ENCODE results near the gene IL17D.

Gene IL17D

GRCh38 chr13:20706661-20707060, 3.2 kb downstream of the IL17D start:
- H3K4me1 ChIP-seq = peaks cover 13% of the 10 kb centered on the region
- H3K4me3 ChIP-seq = no peak overlapping the region
- H3K4me2 ChIP-seq = no peak overlapping the region
- no peaks in the 10 kb centered on the region for H3K27me3 ChIP-seq
- H3K9ac ChIP-seq = no peak overlapping the region
- no peak for TF ChIP-seq Cebpa-rat (IDR thresholded peaks at IDR 0.05)
- no peaks in the 10 kb centered on the region for H3K36me3 ChIP-seq
- no peaks in the 10 kb centered on the region for H4K20me1 ChIP-seq
- H3K27ac ChIP-seq = no peak overlapping the region
- no peaks in the 10 kb centered on the region for H3K9me3 ChIP-seq

GRCh38 chr13:20708216-20708615, 4.7 kb downstream of the IL17D start:
- H4K20me1 ChIP-seq = no peaks in the 10 kb centered on the region
- H3K36me3 ChIP-seq = no peaks in the 10 kb centered on the region
- H3K27ac ChIP-seq = no peak overlapping the region
- no peaks in the 10 kb centered on the region for H3K4me1 ChIP-seq
- H3K27me3 ChIP-seq = no peaks in the 10 kb centered on the region
- no peak overlapping the region for H3K9ac ChIP-seq
- H3K4me2 ChIP-seq = no peak overlapping the region
- TF ChIP-seq Cebpa-rat (IDR thresholded peaks at IDR 0.05) = no peak
- H3K9me3 ChIP-seq = no peaks in the 10 kb centered on the region
- H3K4me3 ChIP-seq = no peak overlapping the region

- H3K9me3 ChIP-seq = no peaks in the 10 kb centered on the region
- no peaks in the 10 kb centered on the region for H3K4me1 ChIP-seq
- H3K9ac ChIP-seq = no peak overlapping the region
- H3K36me3 ChIP-seq = no peaks in the 10 kb centered on the region
- H3K4me3 ChIP-seq = no peak overlapping the region
- no peak for TF ChIP-seq Cebpa-rat (IDR thresholded peaks at IDR 0.05)
- H3K27ac ChIP-seq = no peak overlapping the region
- H4K20me1 ChIP-seq = no peaks in the 10 kb centered on the region
- H3K4me2 ChIP-seq = no peak overlapping the region
- H3K27me3 ChIP-seq = no peaks in the 10 kb centered on the region
Observed at GRCh38 chr13:20709369-20709768, 5.9 kb downstream of the IL17D start.

- Histone ChIP-seq H4K20me1 (no peaks in the 10 kb centered on the region), H3K4me1 (no peaks in the 10 kb centered on the region), H3K27me3 (no peaks in the 10 kb centered on the region), H3K4me2 (no peak overlapping the region), H3K36me3 (no peaks in the 10 kb centered on the region), H3K9me3 (no peaks in the 10 kb centered on the region), H3K27ac (no peak overlapping the region), H3K4me3 (no peak overlapping the region), H3K9ac (no peak overlapping the region)
- TF ChIP-seq Cebpa-rat (IDR thresholded peaks at IDR 0.05) = no peak
Observed at GRCh38 chr13:20709782-20710181, 6.3 kb downstream of the IL17D start.

- Histone ChIP-seq H3K4me1 (no peaks in the 10 kb centered on the region), H3K36me3 (no peaks in the 10 kb centered on the region), H3K9me3 (no peaks in the 10 kb centered on the region), H3K27me3 (no peaks in the 10 kb centered on the region), H4K20me1 (no peaks in the 10 kb centered on the region), H3K27ac (no peak overlapping the region), H3K4me3 (no peak overlapping the region), H3K4me2 (no peak overlapping the region), H3K9ac (no peak overlapping the region)
- no peak for TF ChIP-seq Cebpa-rat (IDR thresholded peaks at IDR 0.05)
Observed at GRCh38 chr13:20711301-20712044, 8.0 kb downstream of the IL17D start.

- H3K9me3 ChIP-seq = no peaks in the 10 kb centered on the region
- H3K4me3 ChIP-seq = no peak overlapping the region
- H3K4me2 ChIP-seq = no peak overlapping the region
- no peaks in the 10 kb centered on the region for H3K4me1 ChIP-seq
- no peaks in the 10 kb centered on the region for H3K36me3 ChIP-seq
- no peak for TF ChIP-seq Cebpa-rat (IDR thresholded peaks at IDR 0.05)
- no peak overlapping the region for H3K27ac ChIP-seq
- H4K20me1 ChIP-seq = no peaks in the 10 kb centered on the region
- no peak overlapping the region for H3K9ac ChIP-seq
- no peaks in the 10 kb centered on the region for H3K27me3 ChIP-seq
Observed at GRCh38 chr13:20713014-20713376, 9.5 kb downstream of the IL17D start.

GRCh38 chr13:20713751-20714150, 10.3 kb downstream of the IL17D start:
- Histone ChIP-seq H3K9me3 (no peaks in the 10 kb centered on the region), H3K4me1 (no peaks in the 10 kb centered on the region), H3K36me3 (no peaks in the 10 kb centered on the region), H3K9ac (no peak overlapping the region), H3K4me2 (no peak overlapping the region), H4K20me1 (no peaks in the 10 kb centered on the region), H3K27me3 (no peaks in the 10 kb centered on the region), H3K4me3 (no peak overlapping the region), H3K27ac (no peak overlapping the region)
- TF ChIP-seq Cebpa-rat (IDR thresholded peaks at IDR 0.05) = no peak

GRCh38 chr13:20714161-20714560, 10.7 kb downstream of the IL17D start:
- no peaks in the 10 kb centered on the region for H3K36me3 ChIP-seq
- TF ChIP-seq Cebpa-rat (IDR thresholded peaks at IDR 0.05) = no peak
- H3K9ac ChIP-seq = no peak overlapping the region
- no peaks in the 10 kb centered on the region for H4K20me1 ChIP-seq
- no peak overlapping the region for H3K27ac ChIP-seq
- no peaks in the 10 kb centered on the region for H3K27me3 ChIP-seq
- no peaks in the 10 kb centered on the region for H3K9me3 ChIP-seq
- no peak overlapping the region for H3K4me3 ChIP-seq
- H3K4me2 ChIP-seq = no peak overlapping the region
- no peaks in the 10 kb centered on the region for H3K4me1 ChIP-seq

GRCh38 chr13:20714563-20715329, 11.2 kb downstream of the IL17D start:
- Histone ChIP-seq H3K27ac (no peak overlapping the region), H3K9me3 (no peaks in the 10 kb centered on the region), H3K27me3 (no peaks in the 10 kb centered on the region), H3K36me3 (no peaks in the 10 kb centered on the region), H3K4me3 (no peak overlapping the region), H3K9ac (no peak overlapping the region), H3K4me1 (no peaks in the 10 kb centered on the region), H3K4me2 (no peak overlapping the region), H4K20me1 (no peaks in the 10 kb centered on the region)
- no peak for TF ChIP-seq Cebpa-rat (IDR thresholded peaks at IDR 0.05)

GRCh38 chr13:20715330-20715712, 11.8 kb downstream of the IL17D start:
- no peaks in the 10 kb centered on the region for H3K27me3 ChIP-seq
- no peak overlapping the region for H3K4me2 ChIP-seq
- H3K9ac ChIP-seq = no peak overlapping the region
- H3K4me1 ChIP-seq = no peaks in the 10 kb centered on the region
- H3K4me3 ChIP-seq = no peak overlapping the region
- H3K36me3 ChIP-seq = no peaks in the 10 kb centered on the region
- no peak for TF ChIP-seq Cebpa-rat (IDR thresholded peaks at IDR 0.05)
- no peaks in the 10 kb centered on the region for H3K9me3 ChIP-seq
- H4K20me1 ChIP-seq = no peaks in the 10 kb centered on the region
- H3K27ac ChIP-seq = no peak overlapping the region
